HT1080 (cell line): ENCODE results near the gene OLFML2A. TPM values are rescaled to one million over a fixed set of nuclear protein-coding genes. Genes with fewer than 3 reads are reported as not detected.

Experiments
- DNase-seq: peaks from one replicate; pipeline ENCODE4 v3.0.0-alpha.2; 2015; ENCODE audit warnings: low read depth
- total RNA-seq: library from RNA; depleted of rRNA; stranded (reverse); fragments of >200 nt; shearing (Covaris generic); gene quantifications from 2 replicates; pipeline ENCODE4 v1.2.3, GENCODE V29; 2014

OLFML2A gene
- total RNA-seq, 1 experiment from 2014 or later = 0.69 TPM

GRCh38 chr9:124852121-124852828 is 75.3 kb downstream of the OLFML2A start:
- no peak for DNase-seq

GRCh38 chr9:124852829-124853531 is 76.0 kb downstream of the OLFML2A start, which contains the start of gene WDR38:
Gene WDR38, plus strand, starts transcription at chr9:124853460. Its CDS starts 72 bp downstream, at chr9:124853532.
- peak; percentile 78 for DNase-seq

GRCh38 chr9:124853605-124854143 is 76.7 kb downstream of the OLFML2A start:
- no peak for DNase-seq

GRCh38 chr9:124854161-124854560 is 77.2 kb downstream of the OLFML2A start:
- DNase-seq = no peak

GRCh38 chr9:124854822-124855221 is 77.9 kb downstream of the OLFML2A start:
- no peak for DNase-seq

GRCh38 chr9:124855566-124855943 is 78.6 kb downstream of the OLFML2A start:
- no peak for DNase-seq

GRCh38 chr9:124855944-124856765 is 79.2 kb downstream of the OLFML2A start:
- peak; percentile 61 for DNase-seq

GRCh38 chr9:124857533-124858162 is 80.7 kb downstream of the OLFML2A start:
- DNase-seq = no peak

- no peak for DNase-seq
Observed at GRCh38 chr9:124858330-124859046, 81.6 kb downstream of the OLFML2A start.

GRCh38 chr9:124859803-124860581 is 83.1 kb downstream of the OLFML2A start:
- no peak for DNase-seq

GRCh38 chr9:124860582-124861341 is 83.8 kb downstream of the OLFML2A start:
- DNase-seq = no peak

- DNase-seq = peak; percentile 89
Observed at GRCh38 chr9:124861342-124862229, 84.7 kb downstream of the OLFML2A start, which contains the start of the genes ARPC5L and RPL35. Gene ARPC5L, plus strand, starts transcription at chr9:124862130. Its CDS starts 7,161 bp downstream, at chr9:124869291. Gene RPL35, minus strand, starts transcription at chr9:124861957. Its CDS starts 45 bp downstream, at chr9:124861912.

GRCh38 chr9:124863371-124863871 is 86.5 kb downstream of the OLFML2A start:
- no peak for DNase-seq
